Breast epithelium (tissue), 3 donors: Measurements from ENCODE around the gene SUSD6.

Source experiments
- CTCF ChIP-seq, 3 donors: fragments of 450-650 bp; IDR thresholded peaks; one replicate each; pipeline ENCODE4 v1.5.1; 2016 to 2017; ENCODE audit warnings: antibody characterized with exemption in 3 of 3, mild to moderate bottlenecking in 3 of 3, moderate library complexity in 3 of 3
- POLR2A ChIP-seq: fragments of 450-650 bp; IDR thresholded peaks from one replicate; pipeline ENCODE4 v1.6.1; 2016; ENCODE audit warnings: antibody characterized with exemption, mild to moderate bottlenecking, moderate library complexity
- POLR2AphosphoS5 ChIP-seq, 3 donors: sonication (generic); formaldehyde crosslinking; IDR thresholded peaks; one replicate each; pipeline ENCODE4 v1.6.1; 2017; ENCODE audit warnings: antibody characterized with exemption in 3 of 3

DNA sequence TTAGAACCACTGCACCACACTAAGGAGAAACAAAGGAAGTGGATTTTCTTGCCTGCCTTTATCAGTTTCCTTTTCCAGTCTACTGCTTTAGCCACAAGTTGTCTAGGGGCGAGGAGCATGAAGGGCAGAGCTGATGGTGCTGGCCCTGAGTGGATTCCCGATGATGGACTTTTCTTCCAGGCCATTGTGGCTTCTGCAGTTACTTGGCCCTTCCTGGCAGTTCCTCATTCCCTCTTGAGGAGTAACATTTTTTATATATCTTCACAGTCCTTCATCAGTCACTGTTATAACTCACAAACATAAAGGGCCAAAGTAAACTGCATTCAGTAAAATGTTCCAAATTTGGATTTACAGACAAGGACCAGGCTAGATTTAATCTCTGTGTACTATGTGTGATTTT, 94.3 kb downstream of the SUSD6 start:
- no peak for TF ChIP-seq CTCF (IDR thresholded peaks at IDR 0.05)
- no peak for TF ChIP-seq POLR2AphosphoS5 (IDR thresholded peaks at IDR 0.05)
- TF ChIP-seq POLR2A: no peak
